Measurements from ENCODE around the gene ICAM2. TPM values are rescaled to one million over a fixed set of nuclear protein-coding genes. Genes with fewer than 3 reads are reported as not detected.
"Not testable (repeated sequence)": the region's sequence is repeated elsewhere in the genome, so short reads cannot be mapped to it uniquely, and the experiment has no call there.

ICAM2 gene
- total RNA-seq, 1 donor from 2014 or later: 680 TPM

GRCh38 chr17:63997341-63998048 is 22.9 kb downstream of the ICAM2 start:
- DNase-seq (ENCODE audit: low read depth, low spot score): no peak

GRCh38 chr17:63996430-63997182 is 23.8 kb downstream of the ICAM2 start:
- no peak for DNase-seq (ENCODE audit: low read depth, low spot score)

GRCh38 chr17:63995626-63996025 is 24.8 kb downstream of the ICAM2 start:
- DNase-seq (ENCODE audit: low read depth, low spot score): no peak

- no peak for DNase-seq (ENCODE audit: low read depth, low spot score)
Observed at GRCh38 chr17:63993368-63993985, 27.0 kb downstream of the ICAM2 start.

- no peak for DNase-seq (ENCODE audit: low read depth, low spot score)
Observed at GRCh38 chr17:63991611-63992010, 28.8 kb downstream of the ICAM2 start.

- no peak for DNase-seq (ENCODE audit: low read depth, low spot score)
Observed at GRCh38 chr17:63989622-63990345, 30.6 kb downstream of the ICAM2 start.

- DNase-seq (ENCODE audit: low read depth, low spot score): no peak
Observed at GRCh38 chr17:63988741-63989621, 31.5 kb downstream of the ICAM2 start.

GRCh38 chr17:63988127-63988478 is 32.3 kb downstream of the ICAM2 start:
- no peak for DNase-seq (ENCODE audit: low read depth, low spot score)

- DNase-seq (ENCODE audit: low read depth, low spot score): no peak
Observed at GRCh38 chr17:63987221-63988126, 33.0 kb downstream of the ICAM2 start.

- DNase-seq (ENCODE audit: low read depth, low spot score): no peak
Observed at GRCh38 chr17:63986821-63987220, 33.6 kb downstream of the ICAM2 start.

- no peak for DNase-seq (ENCODE audit: low read depth, low spot score)
Observed at GRCh38 chr17:63985387-63986140, 34.9 kb downstream of the ICAM2 start.

GRCh38 chr17:63984651-63985386 is 35.6 kb downstream of the ICAM2 start:
- DNase-seq (ENCODE audit: low read depth, low spot score): peak; percentile 82

- no peak for DNase-seq (ENCODE audit: low read depth, low spot score)
Observed at GRCh38 chr17:63984236-63984635, 36.2 kb downstream of the ICAM2 start.

GRCh38 chr17:63983320-63983719 is 37.1 kb downstream of the ICAM2 start:
- no peak for DNase-seq (ENCODE audit: low read depth, low spot score)

- not testable (repeated sequence) for DNase-seq (ENCODE audit: low read depth, low spot score)
Observed at GRCh38 chr17:63982641-63983040, 37.8 kb downstream of the ICAM2 start.

GRCh38 chr17:63978272-63979200 is 41.9 kb downstream of the ICAM2 start:
- DNase-seq (ENCODE audit: low read depth, low spot score): no peak

- no peak for DNase-seq (ENCODE audit: low read depth, low spot score)
Observed at GRCh38 chr17:63976702-63977101, 43.7 kb downstream of the ICAM2 start.
